Measurements from ENCODE around the gene TFEB.

TFEB gene

DNA sequence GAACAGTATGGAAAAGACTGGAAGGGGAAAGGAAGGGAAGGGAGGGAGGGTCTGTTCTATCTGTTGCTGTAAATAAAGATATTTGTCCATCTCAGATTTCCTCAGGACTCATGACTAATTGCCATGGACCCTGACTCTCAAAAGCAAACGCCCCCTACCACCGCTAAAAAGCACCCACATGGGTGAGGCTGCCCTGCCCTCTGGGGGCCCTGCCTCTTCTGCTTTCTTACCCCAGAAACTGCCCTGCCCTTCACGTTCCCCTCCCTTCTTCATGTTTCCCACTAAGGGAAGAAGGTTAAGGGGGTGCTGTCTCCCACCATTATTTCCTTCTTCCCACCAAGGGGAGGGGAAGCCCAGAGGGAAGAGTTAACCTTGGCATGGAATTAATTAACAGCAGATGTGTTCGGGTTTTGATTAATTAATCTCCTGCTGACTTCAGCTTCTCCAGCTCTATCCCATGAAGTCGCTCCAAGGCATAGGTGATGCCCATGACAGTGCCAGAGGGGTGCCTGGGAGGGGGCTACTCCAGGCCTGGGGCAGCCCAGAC lies 81.2 kb downstream of the TFEB start:
- Mint-ChIP-seq H3K36me3 (ENCODE audit: low read depth) (peaks cover 26% of the 10 kb centered on the region), H3K4me1 (peaks cover 72% of the 10 kb centered on the region)

GRCh38 chr6:41653691-41654090 lies 81.7 kb downstream of the TFEB start:
- Mint-ChIP-seq H3K36me3 (ENCODE audit: low read depth) (peaks cover 31% of the 10 kb centered on the region), H3K4me3 (no peak overlapping the region), H3K27me3 (ENCODE audit: low read depth) (peaks cover 6% of the 10 kb centered on the region), H3K27ac (peak overlapping the region in 2 of 3 experiments; percentile 89 to 94), H3K9me3 (no peaks in the 10 kb centered on the region), H3K4me1 (peaks cover 78% of the 10 kb centered on the region)
- TF ChIP-seq CTCF (IDR thresholded peaks at IDR 0.05; ENCODE audit: unreplicated experiment in 3 of 3), result no peak

More for the DNA sequence above, 81.2 kb downstream of the TFEB start:
- H3K27ac Mint-ChIP-seq, result peak overlapping the region; percentile 89 to 93 (median 92)
- H3K9me3 Mint-ChIP-seq, result no peaks in the 10 kb centered on the region
- peaks cover 11% of the 10 kb centered on the region for H3K27me3 Mint-ChIP-seq (ENCODE audit: low read depth)
- no peak overlapping the region for H3K4me3 Mint-ChIP-seq
- no peak for TF ChIP-seq CTCF (IDR thresholded peaks at IDR 0.05; ENCODE audit: unreplicated experiment in 3 of 3)

DNA sequence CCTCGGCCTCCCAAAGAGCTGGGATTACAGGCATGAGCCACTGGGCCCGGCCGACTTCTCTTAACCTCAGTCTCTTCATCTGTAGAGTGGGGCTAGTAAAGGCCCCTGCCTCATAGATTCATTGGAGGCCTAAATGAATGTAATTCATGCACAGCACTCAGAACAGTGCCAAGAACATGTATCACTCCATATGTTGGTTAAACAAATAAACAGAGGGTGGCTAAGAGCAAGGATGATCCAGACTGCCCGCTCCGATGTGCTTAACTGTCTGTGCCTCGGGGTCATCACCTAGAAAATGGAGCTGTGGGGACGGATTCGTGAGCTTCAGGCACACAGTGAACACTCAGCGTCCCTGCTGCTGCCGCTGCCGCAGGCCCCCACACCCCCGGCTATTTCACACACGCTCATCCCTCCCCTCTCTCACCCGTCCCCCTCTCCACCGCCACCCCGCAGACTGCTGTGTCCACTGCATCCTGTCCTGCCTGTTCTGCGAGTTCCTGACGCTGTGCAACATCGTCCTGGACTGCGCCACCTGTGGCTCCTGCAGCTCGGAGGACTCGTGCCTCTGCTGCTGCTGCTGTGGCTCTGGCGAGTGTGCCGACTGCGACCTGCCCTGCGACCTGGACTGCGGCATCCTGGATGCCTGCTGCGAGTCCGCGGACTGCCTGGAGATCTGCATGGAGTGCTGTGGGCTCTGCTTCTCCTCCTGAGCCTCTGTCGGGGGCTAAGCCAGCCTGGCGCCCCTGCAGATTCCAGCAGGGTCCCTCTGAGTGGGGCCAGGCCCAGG lies 82.3 kb downstream of the TFEB start:
- H3K27me3 Mint-ChIP-seq (ENCODE audit: low read depth), result no peaks in the 10 kb centered on the region
- peak overlapping the region; percentile 59 to 94 (median 87) for H3K27ac Mint-ChIP-seq
- H3K9me3 Mint-ChIP-seq, result no peaks in the 10 kb centered on the region
- peaks cover 78% of the 10 kb centered on the region for H3K4me1 Mint-ChIP-seq
- peak overlapping the region in 1 of 3 experiments; percentile 29 for H3K4me3 Mint-ChIP-seq
- no peak for TF ChIP-seq CTCF (IDR thresholded peaks at IDR 0.05; ENCODE audit: unreplicated experiment in 3 of 3)
- peaks cover 36% of the 10 kb centered on the region for H3K36me3 Mint-ChIP-seq (ENCODE audit: low read depth)

DNA sequence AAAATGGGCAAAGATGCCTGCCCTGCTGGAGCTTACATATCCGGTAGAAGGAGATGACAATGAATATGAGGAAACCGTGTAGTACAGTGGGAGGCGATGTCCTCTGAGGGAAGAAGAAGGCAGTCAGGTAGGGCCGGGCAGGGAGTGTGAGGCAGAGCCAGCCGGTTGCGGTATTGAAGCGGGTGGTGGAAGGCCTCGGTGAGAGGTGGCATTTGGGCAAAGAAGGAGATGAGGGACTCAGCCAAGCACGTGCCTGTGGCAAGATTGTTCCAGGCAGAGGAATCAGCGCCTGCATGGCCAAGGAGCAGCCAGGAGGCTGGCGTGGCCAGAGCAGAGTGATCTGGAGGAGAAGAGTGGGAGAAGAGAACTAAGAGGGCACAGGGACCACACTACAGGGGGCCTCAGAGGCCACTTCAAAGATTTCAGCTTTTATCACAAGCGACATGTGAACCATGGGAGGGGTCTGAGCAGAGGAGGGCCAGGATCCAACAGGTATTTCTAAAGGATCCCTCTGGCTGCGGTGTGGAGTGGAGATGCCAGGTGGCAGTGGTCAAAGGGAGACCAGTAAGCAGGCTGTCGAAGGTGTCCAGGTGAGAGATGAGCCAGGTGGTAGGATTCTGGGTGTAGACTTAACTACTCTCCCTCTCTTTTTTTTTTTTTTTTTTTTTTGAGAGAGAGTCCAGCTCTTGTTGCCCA lies 83.3 kb downstream of the TFEB start:
- no peak overlapping the region for H3K4me3 Mint-ChIP-seq
- TF ChIP-seq CTCF (IDR thresholded peaks at IDR 0.05; ENCODE audit: unreplicated experiment in 3 of 3), result no peak
- peaks cover 72% of the 10 kb centered on the region for H3K4me1 Mint-ChIP-seq
- H3K27ac Mint-ChIP-seq, result peak overlapping the region; percentile 59 to 87 (median 62)
- no peaks in the 10 kb centered on the region for H3K9me3 Mint-ChIP-seq
- H3K36me3 Mint-ChIP-seq (ENCODE audit: low read depth), result peaks cover 39% of the 10 kb centered on the region
- no peaks in the 10 kb centered on the region for H3K27me3 Mint-ChIP-seq (ENCODE audit: low read depth)

- TF ChIP-seq CTCF (IDR thresholded peaks at IDR 0.05; ENCODE audit: unreplicated experiment in 3 of 3), result no peak
- Mint-ChIP-seq H3K4me3 (no peak overlapping the region), H3K4me1 (peaks cover 72% of the 10 kb centered on the region), H3K27ac (peak overlapping the region; percentile 59 to 87 (median 62)), H3K9me3 (no peaks in the 10 kb centered on the region), H3K27me3 (ENCODE audit: low read depth) (no peaks in the 10 kb centered on the region), H3K36me3 (ENCODE audit: low read depth) (peaks cover 45% of the 10 kb centered on the region)
Observed at GRCh38 chr6:41651246-41651961, 84.0 kb downstream of the TFEB start.
